Endothelial cell (in vitro differentiated cells): ENCODE measurements around the gene SPAG7. TPM values are rescaled to one million over a fixed set of nuclear protein-coding genes. Genes with fewer than 3 reads are reported as not detected.

Experiments
- DNase-seq: peaks from one replicate; pipeline ENCODE4 v3.0.0; 2021; ENCODE audit warnings: low spot score
- H3K27ac Mint-ChIP-seq: one replicate; pipeline ENCODE4 v1.8.0; 2021; ENCODE audit warnings: mixed read lengths, inconsistent platforms; ENCODE audit not compliant: unreplicated experiment
- H3K27me3 Mint-ChIP-seq: one replicate; pipeline ENCODE4 v1.8.0; 2021; ENCODE audit warnings: mild to moderate bottlenecking, moderate library complexity, mixed read lengths, inconsistent platforms; ENCODE audit not compliant: unreplicated experiment
- H3K36me3 Mint-ChIP-seq: one replicate; pipeline ENCODE4 v1.8.0; 2021; ENCODE audit warnings: mild to moderate bottlenecking, low read depth, mixed read lengths, inconsistent platforms; ENCODE audit not compliant: unreplicated experiment
- H3K4me1 Mint-ChIP-seq: one replicate; pipeline ENCODE4 v1.8.0; 2021; ENCODE audit warnings: mild to moderate bottlenecking, mixed read lengths, inconsistent platforms; ENCODE audit not compliant: unreplicated experiment
- H3K4me3 Mint-ChIP-seq: one replicate; pipeline ENCODE4 v1.8.0; 2021; ENCODE audit warnings: mild to moderate bottlenecking, mixed read lengths, inconsistent platforms; ENCODE audit not compliant: unreplicated experiment
- H3K9me3 Mint-ChIP-seq: one replicate; pipeline ENCODE4 v1.8.0; 2021; ENCODE audit warnings: mixed read lengths, inconsistent platforms; ENCODE audit not compliant: unreplicated experiment
- total RNA-seq: library from RNA; stranded (reverse); fragmentation: NEBNext Ultra II Directional; extraction: Animal tissue kit (Norgen Biotek cat#: 25700); gene quantifications from one replicate; pipeline ENCODE4 v1.2.1, GENCODE V29; 2021; ENCODE audit not compliant: unreplicated experiment
- TF ChIP-seq, protein P1 (sequence below): fragments of 200-600 bp; sonication (generic); IDR thresholded peaks from one replicate; pipeline ENCODE4 v1.5.0; 2021; ENCODE audit warnings: antibody characterized with exemption; ENCODE audit not compliant: unreplicated experiment

The SPAG7 gene
- total RNA-seq, 1 donor from 2014 or later: 67.3 TPM

DNA sequence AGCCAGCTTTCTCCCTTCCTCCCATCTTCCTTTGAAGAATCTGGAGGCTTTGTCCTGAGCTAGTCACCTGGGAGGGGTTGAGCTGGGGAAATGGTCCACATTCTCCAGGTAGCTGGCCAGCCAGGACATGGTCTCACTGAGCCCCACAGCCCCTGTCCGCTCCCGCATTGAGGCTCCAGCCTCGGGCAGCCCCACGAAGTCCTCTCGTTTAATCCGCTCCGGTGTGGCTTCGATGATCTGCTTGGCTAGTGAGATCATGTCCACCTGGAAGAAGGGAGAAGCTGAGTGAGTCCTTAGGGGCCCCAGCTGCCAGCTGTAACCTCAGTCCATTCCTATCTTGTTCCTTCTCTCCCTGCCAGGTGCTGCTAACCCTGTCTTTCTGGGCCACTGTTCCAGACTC, 2.7 kb upstream of the SPAG7 start:
- peaks cover 12% of the 10 kb centered on the region for H3K27me3 Mint-ChIP-seq
- H3K9me3 Mint-ChIP-seq: no peaks in the 10 kb centered on the region
- peaks cover 12% of the 10 kb centered on the region for H3K4me1 Mint-ChIP-seq
- peaks cover 51% of the 10 kb centered on the region for H3K36me3 Mint-ChIP-seq
- TF ChIP-seq, protein P1, sequence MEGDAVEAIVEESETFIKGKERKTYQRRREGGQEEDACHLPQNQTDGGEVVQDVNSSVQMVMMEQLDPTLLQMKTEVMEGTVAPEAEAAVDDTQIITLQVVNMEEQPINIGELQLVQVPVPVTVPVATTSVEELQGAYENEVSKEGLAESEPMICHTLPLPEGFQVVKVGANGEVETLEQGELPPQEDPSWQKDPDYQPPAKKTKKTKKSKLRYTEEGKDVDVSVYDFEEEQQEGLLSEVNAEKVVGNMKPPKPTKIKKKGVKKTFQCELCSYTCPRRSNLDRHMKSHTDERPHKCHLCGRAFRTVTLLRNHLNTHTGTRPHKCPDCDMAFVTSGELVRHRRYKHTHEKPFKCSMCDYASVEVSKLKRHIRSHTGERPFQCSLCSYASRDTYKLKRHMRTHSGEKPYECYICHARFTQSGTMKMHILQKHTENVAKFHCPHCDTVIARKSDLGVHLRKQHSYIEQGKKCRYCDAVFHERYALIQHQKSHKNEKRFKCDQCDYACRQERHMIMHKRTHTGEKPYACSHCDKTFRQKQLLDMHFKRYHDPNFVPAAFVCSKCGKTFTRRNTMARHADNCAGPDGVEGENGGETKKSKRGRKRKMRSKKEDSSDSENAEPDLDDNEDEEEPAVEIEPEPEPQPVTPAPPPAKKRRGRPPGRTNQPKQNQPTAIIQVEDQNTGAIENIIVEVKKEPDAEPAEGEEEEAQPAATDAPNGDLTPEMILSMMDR: no peak
- H3K27ac Mint-ChIP-seq: no peak overlapping the region
- DNase-seq: no peak
- peak overlapping the region; percentile 37 for H3K4me3 Mint-ChIP-seq

DNA sequence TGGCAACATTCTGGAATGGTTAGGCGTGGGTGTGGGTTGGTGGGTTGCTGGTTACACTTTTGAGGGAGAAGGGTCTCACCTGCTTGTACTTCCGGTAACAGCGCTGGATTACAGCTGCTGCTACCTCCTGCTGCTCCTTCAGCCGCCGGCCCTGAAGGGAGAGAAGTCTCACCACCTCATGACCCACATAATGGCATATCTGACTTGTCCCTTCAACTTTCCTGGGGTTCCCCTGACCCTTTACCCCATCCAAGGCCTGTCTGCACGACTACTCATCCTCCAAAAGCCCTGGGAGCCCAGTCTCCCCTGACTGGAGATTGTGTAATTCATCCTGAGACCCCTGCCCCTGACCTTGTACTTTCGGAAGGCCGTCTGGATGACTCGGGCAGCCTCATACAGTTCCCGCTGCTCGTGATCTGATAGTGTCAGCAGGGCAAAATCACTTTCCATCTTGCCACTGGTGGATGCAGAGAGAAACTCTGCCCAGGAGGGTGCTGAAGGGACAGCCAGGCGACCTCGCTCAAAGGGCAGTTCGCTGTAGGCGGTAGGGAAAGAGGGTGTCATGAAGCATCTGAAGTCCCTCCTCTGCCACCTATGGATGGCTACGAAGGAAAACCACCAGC, 2.0 kb upstream of the SPAG7 start:
- peaks cover 48% of the 10 kb centered on the region for H3K36me3 Mint-ChIP-seq
- no peak for DNase-seq
- no peaks in the 10 kb centered on the region for H3K9me3 Mint-ChIP-seq
- peaks cover 12% of the 10 kb centered on the region for H3K27me3 Mint-ChIP-seq
- H3K27ac Mint-ChIP-seq: no peak overlapping the region
- TF ChIP-seq, protein P1: no peak
- no peak overlapping the region for H3K4me3 Mint-ChIP-seq
- peaks cover 12% of the 10 kb centered on the region for H3K4me1 Mint-ChIP-seq

- Mint-ChIP-seq H3K9me3 (no peaks in the 10 kb centered on the region), H3K27me3 (peaks cover 9% of the 10 kb centered on the region), H3K36me3 (peaks cover 43% of the 10 kb centered on the region), H3K4me3 (no peak overlapping the region), H3K27ac (peak overlapping the region; percentile 61), H3K4me1 (peaks cover 12% of the 10 kb centered on the region)
- TF ChIP-seq, protein P1: no peak
- DNase-seq: no peak
These were observed 1.5 kb upstream of the SPAG7 start for GRCh38 chr17:4969047-4969550.

DNA sequence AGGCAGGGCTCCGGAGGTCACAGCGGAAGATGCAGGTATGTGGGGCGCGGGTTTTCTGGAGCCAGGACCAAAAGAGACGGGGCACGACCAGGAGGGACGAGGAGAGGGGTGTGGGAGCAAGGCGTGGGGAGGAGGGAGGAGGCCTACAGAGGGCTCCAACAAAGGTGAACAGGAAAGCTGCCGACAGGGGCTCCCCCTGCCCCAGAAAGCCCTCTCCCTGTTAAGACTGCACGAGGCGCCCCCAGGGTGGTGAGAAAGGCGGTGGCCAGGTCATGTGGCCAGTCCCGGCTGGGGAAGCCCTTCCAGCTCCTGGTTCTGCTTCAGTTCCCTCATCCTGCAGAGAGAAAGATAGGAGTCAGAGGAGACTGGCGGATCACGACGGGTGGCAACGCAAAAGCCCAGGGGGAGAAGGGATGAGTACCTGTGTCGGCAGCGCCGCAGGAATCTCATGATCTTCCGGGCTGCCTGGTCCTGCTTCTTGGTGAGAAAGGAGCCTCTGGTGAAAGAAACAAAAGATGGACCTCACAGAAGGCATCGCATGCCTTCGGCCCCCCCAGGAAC, 949 bp upstream of the SPAG7 start:
- H3K4me3 Mint-ChIP-seq: no peak overlapping the region
- no peaks in the 10 kb centered on the region for H3K9me3 Mint-ChIP-seq
- DNase-seq: peak; percentile 32
- peaks cover 9% of the 10 kb centered on the region for H3K27me3 Mint-ChIP-seq
- peak overlapping the region; percentile 61 for H3K27ac Mint-ChIP-seq
- TF ChIP-seq, protein P1: no peak
- peaks cover 12% of the 10 kb centered on the region for H3K4me1 Mint-ChIP-seq
- H3K36me3 Mint-ChIP-seq: peaks cover 38% of the 10 kb centered on the region

DNA sequence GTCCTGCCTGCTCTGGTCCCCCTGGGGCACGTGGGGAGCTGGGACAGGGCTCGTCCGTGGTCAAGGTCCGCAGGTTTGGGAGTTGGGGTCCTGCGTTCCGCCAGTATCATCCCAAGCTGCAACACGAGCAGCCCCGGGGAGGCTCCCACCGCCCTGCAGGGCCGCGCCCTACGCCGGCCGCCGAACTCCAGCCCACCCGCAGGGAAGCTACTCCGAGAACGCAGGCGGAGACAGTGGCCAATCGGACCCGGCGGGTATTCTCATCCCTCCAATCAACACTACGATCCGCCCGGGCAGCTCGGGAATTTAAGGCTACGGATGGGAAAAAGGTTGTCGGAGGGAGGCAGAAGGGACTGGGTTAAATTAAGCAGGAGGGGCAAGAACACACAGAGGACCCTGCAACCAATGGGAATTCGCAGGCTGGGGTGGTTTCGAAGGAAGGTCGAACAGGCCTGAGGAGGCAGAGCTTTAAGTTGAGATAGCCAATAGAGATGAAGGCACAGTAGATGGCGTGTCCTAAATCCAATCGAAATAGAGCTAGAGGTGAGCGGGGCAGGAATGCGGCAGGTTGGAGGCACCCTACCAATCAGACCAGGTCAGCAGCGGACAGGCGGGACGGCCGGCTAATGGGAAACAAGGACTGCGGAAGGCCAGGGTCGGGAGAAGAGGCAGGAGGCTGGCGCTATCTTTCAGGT, 626 bp downstream of the SPAG7 start:
- TF ChIP-seq, protein P1: no peak
- Mint-ChIP-seq H3K9me3 (no peaks in the 10 kb centered on the region), H3K4me3 (no peak overlapping the region), H3K27ac (no peak overlapping the region), H3K4me1 (peaks cover 12% of the 10 kb centered on the region), H3K27me3 (peaks cover 6% of the 10 kb centered on the region), H3K36me3 (peaks cover 27% of the 10 kb centered on the region)
- DNase-seq: peak; percentile 91
